ENCODE measurements around the gene LAMB1. TPM values are rescaled to one million over a fixed set of nuclear protein-coding genes. Genes with fewer than 3 reads are reported as not detected.

LAMB1 gene
- total RNA-seq, 2 experiments from 2014 or later: not detected

DNA sequence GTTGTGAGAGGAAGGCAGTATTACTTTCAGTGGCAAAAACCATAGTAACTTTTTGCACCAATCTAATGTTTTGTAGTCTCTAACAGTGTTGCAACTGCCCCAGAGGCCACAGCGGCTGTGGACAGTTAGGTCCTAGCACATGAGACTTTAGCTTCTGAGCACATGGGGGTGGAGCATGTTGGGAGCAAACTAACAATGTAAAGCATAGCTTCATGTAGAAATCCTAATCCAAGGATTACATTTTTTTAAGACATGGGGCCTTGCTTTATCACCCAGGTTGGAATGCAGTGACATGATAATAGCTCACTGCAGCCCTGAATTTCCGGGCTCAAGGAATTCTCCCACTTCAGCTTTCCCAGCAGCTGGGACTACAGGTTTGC, 49.0 kb downstream of the LAMB1 start:
- Mint-ChIP-seq H3K4me3 (no peak overlapping the region), H3K27ac (no peak overlapping the region), H3K36me3 (ENCODE audit: low read depth) (no peaks in the 10 kb centered on the region), H3K9me3 (no peaks in the 10 kb centered on the region), H3K27me3 (peaks cover 14% of the 10 kb centered on the region), H3K4me1 (no peaks in the 10 kb centered on the region)
- no peak for DNase-seq
- CTCF ChIA-PET: interaction anchor here (0.6 kb wide), 1 partner anchor 217 kb away, joined by 3 read pairs; no protein-coding TSS in a partner anchor
- POLR2A ChIA-PET: no interaction called here

DNA sequence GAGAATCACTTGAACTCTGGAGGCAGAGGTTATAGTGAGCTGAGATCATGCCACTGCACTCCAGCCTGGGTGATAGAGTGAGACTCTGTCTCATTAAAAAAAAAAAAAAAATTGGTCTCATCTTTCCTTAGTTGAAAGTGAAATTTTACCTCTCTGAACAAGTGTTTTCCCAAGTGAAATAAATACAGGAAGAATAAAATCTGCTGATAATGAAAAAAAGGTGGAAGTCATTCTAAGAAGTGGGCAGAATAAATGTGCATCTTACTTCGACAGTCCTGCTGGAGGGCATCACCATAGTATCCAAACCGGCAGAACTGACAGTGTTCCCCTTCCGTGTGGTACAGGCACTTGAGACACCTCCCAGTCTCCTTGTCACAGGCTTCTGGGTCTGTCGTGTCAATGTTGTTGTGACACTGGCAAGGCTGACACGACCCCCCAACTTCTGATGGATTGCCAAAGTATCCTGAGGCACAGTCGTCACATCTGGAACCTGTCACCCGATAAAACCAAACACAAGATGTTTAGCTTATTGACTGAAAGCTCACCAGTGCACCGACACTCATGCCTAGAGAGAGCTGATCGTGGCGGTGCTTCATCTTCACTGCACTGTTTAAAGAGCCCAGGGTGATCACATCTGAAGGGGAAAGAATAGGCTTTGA, 49.6 kb downstream of the LAMB1 start:
- H3K9me3 Mint-ChIP-seq: no peaks in the 10 kb centered on the region
- ChIA-PET CTCF (interaction anchor here (0.6 to 1.5 kb wide), 2 partner anchors 170 to 217 kb away, joined by 3 read pairs; no protein-coding TSS in a partner anchor), POLR2A (no interaction called here)
- DNase-seq: no peak
- H3K36me3 Mint-ChIP-seq (ENCODE audit: low read depth): no peaks in the 10 kb centered on the region
- no peaks in the 10 kb centered on the region for H3K4me1 Mint-ChIP-seq
- H3K27ac Mint-ChIP-seq: no peak overlapping the region
- no peak overlapping the region for H3K4me3 Mint-ChIP-seq
- peaks cover 14% of the 10 kb centered on the region for H3K27me3 Mint-ChIP-seq

- DNase-seq: no peak
- Mint-ChIP-seq H3K27me3 (peaks cover 7% of the 10 kb centered on the region), H3K27ac (no peak overlapping the region), H3K9me3 (no peaks in the 10 kb centered on the region), H3K4me3 (no peak overlapping the region), H3K36me3 (ENCODE audit: low read depth) (no peaks in the 10 kb centered on the region), H3K4me1 (no peaks in the 10 kb centered on the region)
- ChIA-PET CTCF (interaction anchor here (1.5 kb wide), 1 partner anchor 168 kb away, joined by 3 read pairs; no protein-coding TSS in a partner anchor), POLR2A (no interaction called here)
These were observed 51.1 kb downstream of the LAMB1 start for GRCh38 chr7:107951896-107952295.

- Mint-ChIP-seq H3K4me3 (no peak overlapping the region), H3K27me3 (peaks cover 3% of the 10 kb centered on the region)
These were observed 51.7 kb downstream of the LAMB1 start for GRCh38 chr7:107951172-107951787.

GRCh38 chr7:107949443-107949935, 53.5 kb downstream of the LAMB1 start:
- H3K9me3 Mint-ChIP-seq: no peaks in the 10 kb centered on the region
- H3K27me3 Mint-ChIP-seq: peaks cover 1% of the 10 kb centered on the region
- H3K4me3 Mint-ChIP-seq: no peak overlapping the region
- ChIA-PET POLR2A (no interaction called here), CTCF (no interaction called here)
- no peak for DNase-seq
- H3K27ac Mint-ChIP-seq: no peak overlapping the region
- H3K4me1 Mint-ChIP-seq: no peaks in the 10 kb centered on the region
- no peaks in the 10 kb centered on the region for H3K36me3 Mint-ChIP-seq (ENCODE audit: low read depth)

More at GRCh38 chr7:107951172-107951787, 51.7 kb downstream of the LAMB1 start:
- ChIA-PET POLR2A (no interaction called here), CTCF (no interaction called here)
- Mint-ChIP-seq H3K4me1 (no peaks in the 10 kb centered on the region), H3K9me3 (no peaks in the 10 kb centered on the region), H3K36me3 (ENCODE audit: low read depth) (no peaks in the 10 kb centered on the region), H3K27ac (no peak overlapping the region)
- DNase-seq: no peak

DNA sequence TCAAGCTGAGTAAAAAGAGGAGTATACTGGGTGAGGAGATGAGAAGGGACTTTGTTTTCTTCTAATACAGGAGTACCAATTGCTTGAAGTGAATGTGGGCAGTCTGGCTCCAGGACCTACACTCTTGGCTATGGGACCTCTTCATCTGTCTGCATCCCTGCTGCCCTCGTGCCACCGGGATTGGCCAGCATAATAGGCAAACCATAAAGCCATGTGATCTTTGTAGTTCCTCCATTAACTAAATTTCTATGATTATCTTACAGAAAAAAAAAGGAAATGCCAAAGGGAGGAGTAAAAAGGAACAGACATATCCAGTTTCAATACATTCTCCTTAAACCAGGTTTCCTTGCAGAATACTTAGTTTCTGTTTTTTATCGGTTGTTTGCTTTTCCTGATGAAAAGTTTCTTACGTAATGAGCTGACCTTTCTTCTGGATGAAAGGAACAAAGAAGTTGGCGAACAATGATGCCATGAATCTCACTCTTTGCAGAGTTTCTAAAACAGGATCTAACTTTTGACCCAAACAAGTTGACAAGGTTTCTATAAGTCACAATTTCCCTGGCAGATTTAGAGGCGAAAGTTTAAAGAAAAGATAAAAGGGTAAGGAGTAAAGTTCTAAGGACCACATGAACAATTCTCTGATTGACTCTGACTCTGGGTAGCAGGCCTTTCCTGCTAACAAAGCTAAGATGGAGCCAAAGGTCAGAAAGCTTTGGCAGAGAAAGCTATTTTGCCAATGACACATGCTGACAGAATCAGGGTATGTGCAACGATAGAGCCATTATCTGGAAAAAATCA, 54.1 kb downstream of the LAMB1 start:
- no peak for DNase-seq
- Mint-ChIP-seq H3K27me3 (peaks cover 1% of the 10 kb centered on the region), H3K27ac (no peak overlapping the region), H3K4me1 (no peaks in the 10 kb centered on the region), H3K36me3 (ENCODE audit: low read depth) (no peaks in the 10 kb centered on the region), H3K9me3 (no peaks in the 10 kb centered on the region), H3K4me3 (no peak overlapping the region)
- POLR2A ChIA-PET: no interaction called here
- CTCF ChIA-PET: no interaction called here

- no peaks in the 10 kb centered on the region for H3K4me1 Mint-ChIP-seq
- no peaks in the 10 kb centered on the region for H3K27me3 Mint-ChIP-seq
- CTCF ChIA-PET: no interaction called here
These were observed 56.1 kb downstream of the LAMB1 start for GRCh38 chr7:107946881-107947280.

GRCh38 chr7:107946451-107946850, 56.5 kb downstream of the LAMB1 start:
- ChIA-PET CTCF (no interaction called here), POLR2A (no interaction called here)

More at GRCh38 chr7:107946881-107947280, 56.1 kb downstream of the LAMB1 start:
- Mint-ChIP-seq H3K27ac (no peak overlapping the region), H3K36me3 (ENCODE audit: low read depth) (no peaks in the 10 kb centered on the region), H3K9me3 (no peaks in the 10 kb centered on the region), H3K4me3 (no peak overlapping the region)
- POLR2A ChIA-PET: no interaction called here
- DNase-seq: no peak

GRCh38 chr7:107945332-107945731, 57.6 kb downstream of the LAMB1 start:
- Mint-ChIP-seq H3K4me3 (no peak overlapping the region), H3K36me3 (ENCODE audit: low read depth) (peaks cover 4% of the 10 kb centered on the region), H3K27me3 (no peaks in the 10 kb centered on the region), H3K9me3 (no peaks in the 10 kb centered on the region), H3K4me1 (no peaks in the 10 kb centered on the region), H3K27ac (no peak overlapping the region)
- CTCF ChIA-PET: interaction anchor here (1.9 kb wide), 1 partner anchor 15 kb away, joined by 7 read pairs; no protein-coding TSS in a partner anchor
- DNase-seq: no peak
- POLR2A ChIA-PET: no interaction called here

More at GRCh38 chr7:107946451-107946850, 56.5 kb downstream of the LAMB1 start:
- H3K27me3 Mint-ChIP-seq: no peaks in the 10 kb centered on the region
- H3K9me3 Mint-ChIP-seq: no peaks in the 10 kb centered on the region
- no peaks in the 10 kb centered on the region for H3K36me3 Mint-ChIP-seq (ENCODE audit: low read depth)
- no peak overlapping the region for H3K27ac Mint-ChIP-seq
- no peak for DNase-seq
- no peaks in the 10 kb centered on the region for H3K4me1 Mint-ChIP-seq
- H3K4me3 Mint-ChIP-seq: no peak overlapping the region

DNA sequence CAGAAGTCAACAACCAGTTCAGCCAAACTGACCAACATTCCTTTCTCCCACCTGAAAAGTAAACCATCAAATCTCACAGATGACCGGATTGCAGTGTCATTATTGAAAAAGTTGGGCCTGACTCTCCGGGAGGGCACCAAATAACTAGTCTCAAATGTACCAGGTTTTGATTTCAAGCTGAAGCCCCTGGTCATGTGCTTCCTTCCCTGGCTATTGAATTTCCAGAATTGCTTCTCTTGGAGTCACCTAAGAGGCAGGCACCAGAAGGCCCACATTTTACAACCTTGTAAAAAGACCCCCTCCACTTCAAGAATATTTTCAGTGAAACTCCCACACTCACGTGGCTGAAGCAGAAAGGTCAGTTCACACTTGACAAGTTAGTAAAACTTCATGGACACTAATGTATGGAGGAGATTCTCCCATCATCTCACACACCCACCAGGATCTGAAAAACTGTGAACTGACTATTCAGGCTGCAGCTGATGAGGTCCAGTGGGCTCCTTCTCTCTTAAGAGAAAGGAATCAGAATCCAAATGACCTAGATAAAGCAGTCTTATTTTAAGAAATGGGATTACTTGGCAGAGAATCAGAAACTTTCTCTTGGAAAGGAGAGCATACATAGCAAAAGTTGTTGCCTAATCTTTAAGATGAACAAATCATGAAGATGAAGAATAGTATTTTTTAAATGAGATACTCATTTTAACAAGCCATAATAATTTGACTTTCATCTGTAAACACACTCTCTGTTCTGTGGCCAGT, 58.4 kb downstream of the LAMB1 start:
- no peaks in the 10 kb centered on the region for H3K27me3 Mint-ChIP-seq
- H3K27ac Mint-ChIP-seq: no peak overlapping the region
- H3K36me3 Mint-ChIP-seq (ENCODE audit: low read depth): peaks cover 4% of the 10 kb centered on the region
- POLR2A ChIA-PET: no interaction called here
- no peaks in the 10 kb centered on the region for H3K9me3 Mint-ChIP-seq
- H3K4me1 Mint-ChIP-seq: no peaks in the 10 kb centered on the region
- CTCF ChIA-PET: interaction anchor here (1.9 kb wide), 1 partner anchor 15 kb away, joined by 7 read pairs; no protein-coding TSS in a partner anchor
- no peak overlapping the region for H3K4me3 Mint-ChIP-seq
- no peak for DNase-seq

DNA sequence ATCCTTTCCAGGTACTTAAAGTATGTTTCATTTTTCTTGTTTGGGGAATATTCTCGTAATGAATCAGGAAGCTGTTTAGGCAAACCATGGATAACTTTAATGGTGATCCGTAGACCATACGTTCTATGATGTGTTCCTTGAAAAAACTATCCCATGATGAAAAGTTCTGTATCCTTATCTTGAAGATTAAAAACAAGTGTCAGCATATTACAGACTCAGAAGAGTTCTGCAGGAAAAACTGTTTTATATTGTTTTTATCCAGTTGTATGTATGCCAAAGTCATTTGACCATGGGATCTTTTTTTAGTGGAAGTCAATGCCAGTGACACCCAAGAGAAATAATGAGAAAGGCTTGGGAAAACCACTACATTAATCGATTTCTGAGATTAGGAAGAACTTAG, 59.9 kb downstream of the LAMB1 start:
- Mint-ChIP-seq H3K36me3 (ENCODE audit: low read depth) (peaks cover 4% of the 10 kb centered on the region), H3K4me3 (no peak overlapping the region), H3K27ac (no peak overlapping the region), H3K4me1 (no peaks in the 10 kb centered on the region), H3K27me3 (no peaks in the 10 kb centered on the region), H3K9me3 (no peaks in the 10 kb centered on the region)
- ChIA-PET POLR2A (no interaction called here), CTCF (no interaction called here)
- DNase-seq: no peak

GRCh38 chr7:107940951-107941350, 62.0 kb downstream of the LAMB1 start:
- Mint-ChIP-seq H3K27ac (no peak overlapping the region), H3K36me3 (ENCODE audit: low read depth) (peaks cover 4% of the 10 kb centered on the region), H3K4me3 (no peak overlapping the region), H3K9me3 (no peaks in the 10 kb centered on the region), H3K27me3 (no peaks in the 10 kb centered on the region), H3K4me1 (no peaks in the 10 kb centered on the region)
- CTCF ChIA-PET: no interaction called here
- POLR2A ChIA-PET: no interaction called here
- no peak for DNase-seq
